IMR-90 (cell line): ENCODE results near the gene TCF4.

Experiments
- BHLHE40 ChIP-seq: fragments of 150-350 bp; IDR thresholded peaks from 2 replicates; pipeline ENCODE4 v1.6.1; 2016; ENCODE audit warnings: mild to moderate bottlenecking, low read depth, low read length
- POLR2A ChIP-seq: IDR thresholded peaks from 2 replicates; pipeline ENCODE4 v1.6.1; 2012; ENCODE audit warnings: mild to moderate bottlenecking, low read depth, low read length

DNA sequence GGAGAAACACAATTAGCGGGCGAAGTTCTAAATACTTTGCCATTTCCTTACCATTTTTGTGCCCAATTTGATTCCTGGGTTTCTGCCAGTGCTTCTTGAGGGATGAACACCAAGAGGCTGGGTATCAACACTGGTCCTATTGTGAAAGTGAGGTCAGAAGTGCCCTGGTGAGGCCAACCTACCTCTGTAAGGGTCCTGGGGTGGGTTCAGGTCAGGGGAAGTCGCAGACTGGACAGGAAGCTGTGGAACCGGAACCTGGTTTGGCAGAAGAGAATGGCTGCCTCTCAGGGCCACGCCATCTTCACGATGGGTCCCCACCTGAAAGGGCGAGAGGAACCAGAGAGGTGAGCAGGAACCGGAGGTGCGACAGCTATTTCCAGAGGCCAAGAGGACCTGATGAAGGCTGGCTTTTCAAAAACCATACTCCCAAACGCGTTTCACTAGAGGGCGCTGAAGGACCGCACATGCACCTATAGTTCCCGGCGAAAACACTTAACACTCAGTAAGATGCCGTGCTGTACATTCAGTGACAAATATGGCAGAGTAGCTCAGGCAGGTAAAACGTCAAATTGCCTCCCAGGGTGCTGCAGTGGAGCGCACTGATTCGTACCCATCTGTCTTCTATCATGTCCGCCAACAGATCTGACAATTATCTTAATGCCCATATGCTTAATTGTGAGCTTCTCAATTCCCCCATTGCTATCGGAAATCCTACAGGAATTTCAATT lies 353.5 kb downstream of the TCF4 start:
- TF ChIP-seq POLR2A: no peak
- no peak for TF ChIP-seq BHLHE40
